PFSK-1 (cell line): ENCODE data around the gene NUDT5.

Experiments used
- FOXP2 ChIP-seq: optimal IDR thresholded peaks from 2 replicates; pipeline ENCODE3; 2011; ENCODE audit warnings: borderline replicate concordance, control low read depth, inconsistent platforms; ENCODE audit not compliant: insufficient read depth; ENCODE audit errors: extremely low read length, extremely low read depth
- POLR2AphosphoS5 ChIP-seq: IDR thresholded peaks from 2 replicates; pipeline ENCODE4 v1.6.1; 2012; ENCODE audit warnings: low read depth, mild to moderate bottlenecking, control low read depth, low read length, moderate library complexity
- REST ChIP-seq, 2 experiments: IDR thresholded peaks; 2 replicates each; pipeline versions ENCODE4 v1.6.1 to v1.8.0; 2011 to 2012; ENCODE audit warnings: low read depth in 2 of 2, low read length in 2 of 2, control low read depth in 1 of 2, inconsistent platforms in 1 of 2, mild to moderate bottlenecking in 1 of 2, moderate library complexity in 1 of 2; ENCODE audit not compliant: insufficient read depth in 1 of 2
- SIN3A ChIP-seq: IDR thresholded peaks from 2 replicates; pipeline ENCODE4 v1.6.1; 2012; ENCODE audit warnings: mild to moderate bottlenecking, low read length, moderate library complexity, borderline replicate concordance; ENCODE audit not compliant: insufficient read depth
- TAF1 ChIP-seq: IDR thresholded peaks from 2 replicates; pipeline ENCODE4 v1.6.1; 2012; ENCODE audit warnings: low read length, control low read depth, borderline replicate concordance; ENCODE audit not compliant: insufficient read depth

Gene NUDT5

GRCh38 chr10:12237265-12238220 is 41.9 kb upstream of the NUDT5 start:
- TF ChIP-seq SIN3A: no peak
- no peak for TF ChIP-seq POLR2AphosphoS5
- TF ChIP-seq FOXP2: no peak
- TF ChIP-seq TAF1: no peak
- TF ChIP-seq REST (IDR thresholded peaks at IDR 0.05; ENCODE audit: insufficient read depth in 1 of 2, low read depth in 2 of 2, low read length in 2 of 2): no peak

- no peak for TF ChIP-seq SIN3A
- no peak for TF ChIP-seq POLR2AphosphoS5
- TF ChIP-seq REST (IDR thresholded peaks at IDR 0.05; ENCODE audit: insufficient read depth in 1 of 2, low read depth in 2 of 2, low read length in 2 of 2): no peak
- TF ChIP-seq FOXP2: no peak
- no peak for TF ChIP-seq TAF1
These were observed 40.1 kb upstream of the NUDT5 start for GRCh38 chr10:12235796-12236195.

- TF ChIP-seq SIN3A (no peak), POLR2AphosphoS5 (no peak), TAF1 (no peak), REST (IDR thresholded peaks at IDR 0.05; ENCODE audit: insufficient read depth in 1 of 2, low read depth in 2 of 2, low read length in 2 of 2) (no peak), FOXP2 (no peak)
These were observed 39.5 kb upstream of the NUDT5 start for GRCh38 chr10:12235116-12235694.

GRCh38 chr10:12228851-12229250 is 33.2 kb upstream of the NUDT5 start:
- TF ChIP-seq SIN3A: no peak
- no peak for TF ChIP-seq FOXP2
- TF ChIP-seq REST (IDR thresholded peaks at IDR 0.05; ENCODE audit: insufficient read depth in 1 of 2, low read depth in 2 of 2, low read length in 2 of 2): no peak
- TF ChIP-seq TAF1: no peak
- no peak for TF ChIP-seq POLR2AphosphoS5
